GM12865 (cell line): ENCODE results near the gene MAP4K4.
"Not testable (repeated sequence)": the region's sequence is repeated elsewhere in the genome, so short reads cannot be mapped to it uniquely, and the experiment has no call there.

Experiments used
- DNase-seq: peaks from one replicate; pipeline ENCODE4 v3.0.0; 2010; ENCODE audit warnings: low read depth
- H3K4me3 ChIP-seq: 2 replicates; pipeline ENCODE4 v1.5.1; 2011; ENCODE audit warnings: mild to moderate bottlenecking, low read depth, low read length, control low read depth
- TF ChIP-seq, protein P1 (sequence below): IDR thresholded peaks from 2 replicates; pipeline ENCODE4 v1.5.1; 2011; ENCODE audit warnings: low read length, control low read depth, low read depth, inconsistent platforms; ENCODE audit not compliant: insufficient read depth; ENCODE audit errors: missing control alignments

MAP4K4 gene

GRCh38 chr2:101766871-101767739 lies 69.6 kb downstream of the MAP4K4 start:
- DNase-seq: no peak

DNA sequence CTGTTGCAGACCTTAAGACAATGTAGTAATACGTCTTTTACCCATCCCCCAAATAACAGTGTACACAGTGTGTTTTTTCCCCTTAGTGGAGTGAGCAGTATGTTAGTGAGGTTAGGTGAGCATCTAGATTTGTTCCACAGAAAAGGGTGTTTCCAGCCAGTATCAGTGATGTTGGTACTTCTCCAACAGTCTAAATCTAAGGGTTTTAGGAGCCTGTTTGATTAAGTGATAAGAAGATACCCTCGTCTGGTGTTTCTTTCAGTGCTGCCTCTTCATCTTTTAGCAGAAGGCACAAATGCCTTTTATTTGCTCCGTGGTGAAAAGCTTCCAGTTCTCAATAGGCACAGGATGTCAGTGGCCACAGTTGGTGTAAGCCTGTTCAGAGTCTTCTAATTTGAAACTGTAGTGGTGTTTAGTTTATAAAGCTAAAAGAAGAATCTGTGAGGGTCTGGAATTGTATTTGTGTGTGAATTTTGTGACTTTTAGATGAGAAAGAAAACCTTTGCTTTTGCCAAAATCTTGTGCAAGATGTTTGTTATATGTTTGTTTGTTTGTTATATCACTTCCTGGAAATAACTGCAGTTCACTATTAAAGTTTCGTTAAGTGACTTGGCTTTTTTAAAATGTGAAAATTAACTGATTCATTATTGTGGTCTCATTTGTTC lies 71.2 kb downstream of the MAP4K4 start:
- no peak overlapping the region for H3K4me3 ChIP-seq
- DNase-seq: no peak
- TF ChIP-seq, protein P1, sequence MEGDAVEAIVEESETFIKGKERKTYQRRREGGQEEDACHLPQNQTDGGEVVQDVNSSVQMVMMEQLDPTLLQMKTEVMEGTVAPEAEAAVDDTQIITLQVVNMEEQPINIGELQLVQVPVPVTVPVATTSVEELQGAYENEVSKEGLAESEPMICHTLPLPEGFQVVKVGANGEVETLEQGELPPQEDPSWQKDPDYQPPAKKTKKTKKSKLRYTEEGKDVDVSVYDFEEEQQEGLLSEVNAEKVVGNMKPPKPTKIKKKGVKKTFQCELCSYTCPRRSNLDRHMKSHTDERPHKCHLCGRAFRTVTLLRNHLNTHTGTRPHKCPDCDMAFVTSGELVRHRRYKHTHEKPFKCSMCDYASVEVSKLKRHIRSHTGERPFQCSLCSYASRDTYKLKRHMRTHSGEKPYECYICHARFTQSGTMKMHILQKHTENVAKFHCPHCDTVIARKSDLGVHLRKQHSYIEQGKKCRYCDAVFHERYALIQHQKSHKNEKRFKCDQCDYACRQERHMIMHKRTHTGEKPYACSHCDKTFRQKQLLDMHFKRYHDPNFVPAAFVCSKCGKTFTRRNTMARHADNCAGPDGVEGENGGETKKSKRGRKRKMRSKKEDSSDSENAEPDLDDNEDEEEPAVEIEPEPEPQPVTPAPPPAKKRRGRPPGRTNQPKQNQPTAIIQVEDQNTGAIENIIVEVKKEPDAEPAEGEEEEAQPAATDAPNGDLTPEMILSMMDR: no peak

More at GRCh38 chr2:101766871-101767739, 69.6 kb downstream of the MAP4K4 start:
- no peak overlapping the region for H3K4me3 ChIP-seq
- TF ChIP-seq, protein P1: no peak

DNA sequence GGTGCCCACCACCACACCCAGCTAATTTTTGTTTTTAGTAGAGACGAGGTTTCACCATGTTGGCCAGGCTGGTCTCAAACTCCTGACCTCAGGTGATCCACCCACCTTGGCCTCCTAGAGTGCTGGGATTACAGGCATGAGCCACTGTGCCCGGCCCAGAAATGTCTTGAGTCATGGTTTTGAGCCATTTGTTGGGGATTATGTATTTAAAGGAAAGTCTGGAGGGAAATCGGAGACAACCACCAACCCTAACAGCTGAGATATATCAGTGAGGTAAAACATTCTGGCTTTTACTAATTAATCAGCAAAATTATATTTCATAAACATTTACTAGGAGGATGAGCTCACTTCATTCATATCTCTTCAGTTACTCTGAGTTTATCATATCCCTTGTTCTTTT lies 72.2 kb downstream of the MAP4K4 start:
- H3K4me3 ChIP-seq, DNase-seq: not testable (repeated sequence)

DNA sequence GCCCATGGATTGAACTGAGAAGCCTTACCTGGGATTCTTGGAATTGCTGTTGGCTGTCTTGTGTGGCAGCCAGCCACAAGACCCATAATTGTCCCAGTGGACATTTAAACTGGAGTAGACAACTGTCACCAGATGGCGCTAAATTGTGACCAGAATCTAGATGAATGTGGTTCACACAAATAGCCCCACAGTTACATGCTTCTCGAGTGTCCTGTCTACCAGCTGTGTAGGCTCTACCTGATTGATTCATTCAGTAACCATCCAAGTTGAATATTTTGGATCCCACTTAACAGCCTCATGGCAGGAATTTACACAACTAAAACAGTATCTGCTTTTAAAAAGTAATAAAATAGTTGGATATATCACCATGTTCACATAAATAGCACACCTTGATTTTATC lies 73.2 kb downstream of the MAP4K4 start:
- peak; percentile 72 for DNase-seq
- H3K4me3 ChIP-seq: no peak overlapping the region
- TF ChIP-seq, protein P1: peak; percentile 54

DNA sequence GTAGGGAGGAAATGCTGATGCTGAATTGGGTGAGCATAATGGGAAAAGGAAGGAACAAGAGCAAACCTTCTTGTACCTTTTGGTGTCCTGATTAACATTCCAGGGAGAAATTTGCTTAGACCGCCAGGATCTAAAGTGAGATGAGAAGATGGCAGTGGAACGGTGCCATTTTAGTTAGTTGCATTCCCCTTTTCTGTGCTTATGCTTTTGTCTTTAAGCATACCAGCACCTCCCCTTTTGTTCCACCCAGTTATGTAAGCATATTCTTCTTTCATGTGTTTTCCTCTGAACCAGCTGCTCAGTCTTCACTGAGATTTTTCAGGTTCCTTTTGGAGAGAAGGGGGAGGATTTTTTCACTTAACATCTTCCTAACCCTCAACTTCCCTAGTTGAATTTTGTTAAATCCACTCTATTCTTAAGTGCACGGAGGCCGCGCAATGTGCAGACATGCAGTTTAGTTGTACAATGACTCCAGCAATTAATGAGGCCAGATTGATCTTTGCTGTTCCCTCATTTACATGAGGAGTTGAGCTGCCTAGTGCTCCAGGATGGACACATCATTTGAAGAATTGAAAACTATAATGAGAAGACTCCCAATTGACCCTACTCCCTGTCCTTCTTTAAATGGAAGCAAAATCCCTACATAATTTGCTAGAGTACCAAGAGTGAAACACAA lies 73.9 kb downstream of the MAP4K4 start:
- no peak for DNase-seq
- no peak overlapping the region for H3K4me3 ChIP-seq
- TF ChIP-seq, protein P1: no peak

DNA sequence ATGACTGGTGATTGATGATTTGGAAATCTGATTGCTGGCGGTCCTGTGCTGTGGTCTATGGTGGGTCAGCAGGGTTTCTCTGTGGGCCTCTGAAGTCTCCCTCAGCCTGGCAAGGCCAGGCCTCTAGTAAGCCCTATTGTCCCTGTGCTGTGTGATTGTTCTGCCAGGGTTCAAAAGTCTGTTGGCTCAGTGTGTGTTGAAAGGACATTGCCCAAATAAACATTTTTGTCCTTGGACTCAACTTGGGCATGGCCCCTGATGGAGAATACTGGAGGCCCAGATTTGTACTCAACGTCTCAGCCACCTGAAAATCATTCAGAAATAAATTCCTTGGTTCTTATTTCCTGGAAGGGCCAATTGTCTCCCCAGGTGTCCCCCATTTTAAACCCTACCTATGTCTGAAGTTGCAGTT lies 74.4 kb downstream of the MAP4K4 start:
- no peak for DNase-seq
- H3K4me3 ChIP-seq: no peak overlapping the region
- TF ChIP-seq, protein P1: no peak

- H3K4me3 ChIP-seq: no peak overlapping the region
- no peak for DNase-seq
- TF ChIP-seq, protein P1: no peak
Measured at GRCh38 chr2:101773137-101773536, 75.6 kb downstream of the MAP4K4 start.

GRCh38 chr2:101773961-101774360 lies 76.5 kb downstream of the MAP4K4 start:
- H3K4me3 ChIP-seq, DNase-seq: not testable (repeated sequence)
